ENCODE measurements around the gene CFAP53. TPM values are rescaled to one million over a fixed set of nuclear protein-coding genes. Genes with fewer than 3 reads are reported as not detected.

CFAP53 gene
- total RNA-seq, 2 donors from 2014 or later: 0.35 TPM; not detected in 1

DNA sequence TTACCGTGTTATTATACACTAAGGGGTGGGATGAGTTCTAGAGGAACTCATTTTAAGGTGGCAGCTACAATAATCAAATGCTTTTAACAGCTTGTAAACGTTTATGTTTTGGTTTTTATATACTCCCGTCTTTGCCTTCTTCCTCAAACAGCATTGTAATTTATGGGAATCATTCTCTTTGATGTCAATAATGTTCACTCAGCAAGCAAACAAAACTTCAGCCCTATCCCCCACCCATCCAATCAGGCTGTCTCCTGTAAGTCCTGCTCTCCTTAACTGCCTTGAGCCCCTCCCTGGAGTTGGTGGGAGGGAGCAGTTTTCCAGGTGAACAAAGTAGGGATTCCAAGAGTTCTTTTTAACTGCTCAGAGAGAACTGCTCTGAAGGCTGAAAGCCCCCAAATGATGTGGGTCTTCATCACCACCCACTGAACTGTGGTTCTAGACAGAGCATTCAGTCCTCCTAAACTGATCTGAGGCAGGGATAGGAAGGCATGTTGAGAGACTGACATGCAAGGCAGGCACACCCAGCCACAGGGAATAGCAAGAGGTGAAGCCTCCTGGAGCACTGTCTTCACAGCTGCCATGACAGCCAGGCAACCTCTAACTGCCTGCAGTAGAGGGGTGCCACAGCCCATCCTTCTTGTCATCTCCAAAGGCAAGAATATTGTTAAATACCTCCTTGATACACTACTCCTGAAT, 88.9 kb downstream of the CFAP53 start:
- TF ChIP-seq, protein P1, sequence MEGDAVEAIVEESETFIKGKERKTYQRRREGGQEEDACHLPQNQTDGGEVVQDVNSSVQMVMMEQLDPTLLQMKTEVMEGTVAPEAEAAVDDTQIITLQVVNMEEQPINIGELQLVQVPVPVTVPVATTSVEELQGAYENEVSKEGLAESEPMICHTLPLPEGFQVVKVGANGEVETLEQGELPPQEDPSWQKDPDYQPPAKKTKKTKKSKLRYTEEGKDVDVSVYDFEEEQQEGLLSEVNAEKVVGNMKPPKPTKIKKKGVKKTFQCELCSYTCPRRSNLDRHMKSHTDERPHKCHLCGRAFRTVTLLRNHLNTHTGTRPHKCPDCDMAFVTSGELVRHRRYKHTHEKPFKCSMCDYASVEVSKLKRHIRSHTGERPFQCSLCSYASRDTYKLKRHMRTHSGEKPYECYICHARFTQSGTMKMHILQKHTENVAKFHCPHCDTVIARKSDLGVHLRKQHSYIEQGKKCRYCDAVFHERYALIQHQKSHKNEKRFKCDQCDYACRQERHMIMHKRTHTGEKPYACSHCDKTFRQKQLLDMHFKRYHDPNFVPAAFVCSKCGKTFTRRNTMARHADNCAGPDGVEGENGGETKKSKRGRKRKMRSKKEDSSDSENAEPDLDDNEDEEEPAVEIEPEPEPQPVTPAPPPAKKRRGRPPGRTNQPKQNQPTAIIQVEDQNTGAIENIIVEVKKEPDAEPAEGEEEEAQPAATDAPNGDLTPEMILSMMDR (IDR thresholded peaks at IDR 0.05): no peak
- no peak for DNase-seq (ENCODE audit: low spot score)
- no peak for ATAC-seq (ENCODE audit: insufficient number of reproducible peaks, low FRiP score, low read depth)
- H3K27ac ChIP-seq: no peak overlapping the region
- no peaks in the 10 kb centered on the region for H3K27me3 ChIP-seq (replicated peaks; ENCODE audit: insufficient read depth)
- no peaks in the 10 kb centered on the region for H3K4me1 ChIP-seq (ENCODE audit: control insufficient read depth in 1 of 2, low read depth in 2 of 2)
- H3K9me3 ChIP-seq: no peaks in the 10 kb centered on the region
- no peak overlapping the region for H3K4me3 ChIP-seq
- no peaks in the 10 kb centered on the region for H3K36me3 ChIP-seq

Other genes with a start within 250 kb of the CFAP53 start
- 10 to 100 TPM in 1 of 2 donors, 1 to 10 TPM in 1; 8.3 to 13.5 TPM for gene MYO5B, start 71.3 kb downstream of the CFAP53 start, total RNA-seq
- 100 to 1,000 TPM; 103 to 107 TPM for gene MBD1, start 15.0 kb upstream of the CFAP53 start, total RNA-seq
- gene CXXC1, start 21.2 kb upstream of the CFAP53 start, total RNA-seq: 10 to 100 TPM; 47.9 to 88.5 TPM
- gene SKA1, start 108.6 kb upstream of the CFAP53 start, total RNA-seq: not detected

All from thoracic aorta (tissue), 2 donors.